ENCODE data around the gene PADI4. TPM values are rescaled to one million over a fixed set of nuclear protein-coding genes. Genes with fewer than 3 reads are reported as not detected.

Gene PADI4
- total and polyA plus RNA-seq, 2 of the 8 experiments (the other 6 are each of a cell fraction or from before 2014, with no cell fraction given) = 0.29 TPM; not detected in 1

DNA sequence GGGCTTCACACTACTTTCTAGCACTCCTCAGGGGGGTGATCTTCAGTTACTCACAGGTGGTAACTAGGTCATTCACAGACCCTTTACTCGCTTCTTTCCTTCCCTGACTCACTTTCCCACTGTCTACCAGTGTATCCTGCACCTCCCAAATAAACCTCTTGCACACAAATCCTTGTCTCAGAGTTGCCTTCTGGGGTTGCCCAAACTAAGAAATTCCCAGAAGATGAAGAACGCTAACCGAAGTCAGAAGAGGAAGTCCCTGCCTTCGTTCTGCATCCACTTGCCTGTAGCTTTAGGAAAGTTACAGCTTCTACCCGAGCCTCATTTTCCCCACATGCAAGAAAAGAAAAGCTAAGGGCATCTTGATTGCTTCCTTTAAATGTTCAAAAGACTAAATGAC is 11.9 kb upstream of the PADI4 start:
- H3K4ac ChIP-seq (replicated peaks; ENCODE audit: insufficient read length, low read depth, low read length) = no peak overlapping the region
- no peak overlapping the region for H3K27ac ChIP-seq (ENCODE audit: low read depth, low read length)
- no peak overlapping the region for H3K4me2 ChIP-seq (ENCODE audit: insufficient read depth in 1 of 2, low read depth in 2 of 2, low read length in 2 of 2)
- no peaks in the 10 kb centered on the region for H3K4me1 ChIP-seq (replicated peaks in 1 of 4; ENCODE audit: control insufficient read depth in 3 of 4, insufficient read depth in 4 of 4, low read length in 3 of 4)
- H3K4me3 ChIP-seq (ENCODE audit: extremely low read depth in 1 of 4, insufficient read depth in 2 of 4, low read depth in 3 of 4, low read length in 4 of 4) = no peak overlapping the region
- no peak overlapping the region for H2BK15ac ChIP-seq (ENCODE audit: low read length)
- no peak overlapping the region for H3K23ac ChIP-seq (ENCODE audit: insufficient read length)
- no peak overlapping the region for H2BK20ac ChIP-seq (ENCODE audit: low read length)
- no peaks in the 10 kb centered on the region for H3K23me2 ChIP-seq (ENCODE audit: low read depth, low read length)
- H4K20me1 ChIP-seq (replicated peaks in 1 of 2; ENCODE audit: control insufficient read depth in 1 of 2, insufficient read depth in 2 of 2, low read length in 2 of 2) = no peaks in the 10 kb centered on the region
- no peaks in the 10 kb centered on the region for H3K79me2 ChIP-seq (ENCODE audit: control insufficient read depth in 1 of 2, insufficient read depth in 2 of 2, low read length in 2 of 2)
- H2AK5ac ChIP-seq (ENCODE audit: low read depth, low read length) = no peak overlapping the region
- POLR2A ChIA-PET (ENCODE audit: partially characterized antibody) = interaction anchor here (1.5 kb wide), 1 partner anchor 14 kb away, joined by 4 read pairs; no protein-coding TSS in a partner anchor
- no peak for DNase-seq (ENCODE audit: low read depth in 1 of 2, low spot score in 2 of 2)
- WGBS, 2 experiments (ENCODE audit: extremely low coverage in 1 of 2, insufficient coverage in 1 of 2, insufficient read length in 1 of 2, insufficient replicate concordance in 2 of 2, low coverage in 1 of 2, low lambda C conversion rate in 2 of 2, missing lambda C conversion rate in 1 of 2) = 82% methylated on average over 5 of the region's 5 CpGs; no CpG with 5 or more reads in 1 of the 2 experiments
- no peak overlapping the region for H2BK5ac ChIP-seq (ENCODE audit: low read depth, low read length)
- H3K9ac ChIP-seq (replicated peaks in 1 of 4; ENCODE audit: extremely low read depth in 1 of 4, low read depth in 3 of 4, low read length in 3 of 4) = no peak overlapping the region
- no peak overlapping the region for H4K5ac ChIP-seq (ENCODE audit: insufficient read length, low read depth, low read length)
- H3K18ac ChIP-seq (ENCODE audit: extremely low read depth, low read length) = no peak overlapping the region
- FAIRE-seq = no peak
- no peaks in the 10 kb centered on the region for H3K79me1 ChIP-seq (ENCODE audit: low read depth, low read length)
- no peaks in the 10 kb centered on the region for H3K36me3 ChIP-seq (ENCODE audit: control insufficient read depth in 2 of 4, insufficient read depth in 4 of 4, low read length in 3 of 4)
- H4K91ac ChIP-seq (replicated peaks; ENCODE audit: insufficient read length, low read length) = no peak overlapping the region
- no peaks in the 10 kb centered on the region for H3K27me3 ChIP-seq (replicated peaks in 1 of 4; ENCODE audit: control insufficient read depth in 3 of 4, extremely low read depth in 1 of 4, insufficient read depth in 3 of 4, low read length in 3 of 4)
- CTCF ChIA-PET (ENCODE audit: partially characterized antibody) = interaction anchor here (1.2 to 1.6 kb wide), 3 partner anchors 40 to 175 kb away, joined by 3 to 4 read pairs (median 3); no protein-coding TSS in a partner anchor
- no peak overlapping the region for H2BK12ac ChIP-seq (ENCODE audit: low read depth, low read length)
- H3K9me3 ChIP-seq (ENCODE audit: insufficient read depth in 2 of 2, low read depth in 1 of 2, low read length in 1 of 2) = peaks cover 3 to 4% of the 10 kb centered on the region in 2 experiments; a peak in 3 of 4 replicates
- no peak overlapping the region for H3K56ac ChIP-seq (replicated peaks; ENCODE audit: insufficient read length, low read depth, low read length)
- H2AFZ ChIP-seq (ENCODE audit: low read length) = no peak overlapping the region
- no peak overlapping the region for H4K8ac ChIP-seq (ENCODE audit: extremely low read depth, insufficient read depth, low read length)
- H2BK120ac ChIP-seq (replicated peaks; ENCODE audit: low read depth, low read length) = no peak overlapping the region
- no peak overlapping the region for H3K14ac ChIP-seq (ENCODE audit: insufficient read length)
- TF ChIP-seq TCF12 (IDR thresholded peaks at IDR 0.05; ENCODE audit: low read depth, low read length) = no peak
- TF ChIP-seq CTBP2 (IDR thresholded peaks at IDR 0.05; ENCODE audit: borderline replicate concordance, insufficient read depth, insufficient read length, low read length) = no peak
- no peak for TF ChIP-seq RFX5 (IDR thresholded peaks at IDR 0.05; ENCODE audit: borderline replicate concordance, low read depth, low read length)
- TF ChIP-seq CBX5 (IDR thresholded peaks at IDR 0.05; ENCODE audit: low read depth, low read length) = no peak
- no peak for TF ChIP-seq BCL11A (IDR thresholded peaks at IDR 0.05; ENCODE audit: low read depth in 2 of 2, low read length in 2 of 2)
- TF ChIP-seq CTCF (IDR thresholded peaks at IDR 0.05; ENCODE audit: control extremely low read depth in 1 of 3, insufficient read depth in 1 of 3, low read depth in 1 of 3, low read length in 3 of 3) = no peak
- TF ChIP-seq KDM1A (IDR thresholded peaks at IDR 0.05; ENCODE audit: borderline replicate concordance, low read length) = no peak
- TF ChIP-seq ZNF274 (IDR thresholded peaks at IDR 0.05; ENCODE audit: borderline replicate concordance, extremely low read depth, low read length) = no peak
- TF ChIP-seq HDAC6 (IDR thresholded peaks at IDR 0.05; ENCODE audit: low read depth, low read length) = no peak
- no peak for TF ChIP-seq MAX (IDR thresholded peaks at IDR 0.05)
- no peak for TF ChIP-seq SP1 (IDR thresholded peaks at IDR 0.05; ENCODE audit: low read depth, low read length)
- TF ChIP-seq POLR2A (IDR thresholded peaks at IDR 0.05; ENCODE audit: control extremely low read depth in 1 of 2, low read depth in 2 of 2, low read length in 2 of 2) = no peak

Data from H1 (cell line).